CD1c-positive myeloid dendritic cell (primary cell): ENCODE measurements around the gene TSHZ3.

Experiments used
- DNase-seq: peaks from one replicate; pipeline ENCODE4 v3.0.0-alpha.2; 2016; ENCODE audit errors: extremely low spot score

Gene TSHZ3

DNA sequence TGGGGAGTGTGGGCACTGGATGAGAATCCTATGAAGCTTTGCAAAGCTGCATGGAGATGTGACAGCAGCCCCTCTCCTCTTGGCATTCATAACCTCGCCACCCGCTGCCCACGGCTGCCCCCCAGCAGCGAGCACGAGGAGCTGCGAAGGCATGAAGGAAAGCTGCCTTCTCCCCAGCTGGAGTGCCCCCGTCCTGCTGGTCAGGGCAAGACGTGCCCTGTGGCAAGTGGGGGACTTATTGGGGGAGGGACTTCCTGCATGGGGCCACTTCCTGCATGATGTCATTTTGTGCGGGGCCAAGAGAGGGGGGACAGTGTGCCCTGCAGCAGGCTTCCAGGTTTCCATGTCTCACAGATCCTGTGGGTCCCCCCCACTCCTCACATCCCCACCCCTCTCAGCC is 85.9 kb downstream of the TSHZ3 start:
- DNase-seq, result no peak

DNA sequence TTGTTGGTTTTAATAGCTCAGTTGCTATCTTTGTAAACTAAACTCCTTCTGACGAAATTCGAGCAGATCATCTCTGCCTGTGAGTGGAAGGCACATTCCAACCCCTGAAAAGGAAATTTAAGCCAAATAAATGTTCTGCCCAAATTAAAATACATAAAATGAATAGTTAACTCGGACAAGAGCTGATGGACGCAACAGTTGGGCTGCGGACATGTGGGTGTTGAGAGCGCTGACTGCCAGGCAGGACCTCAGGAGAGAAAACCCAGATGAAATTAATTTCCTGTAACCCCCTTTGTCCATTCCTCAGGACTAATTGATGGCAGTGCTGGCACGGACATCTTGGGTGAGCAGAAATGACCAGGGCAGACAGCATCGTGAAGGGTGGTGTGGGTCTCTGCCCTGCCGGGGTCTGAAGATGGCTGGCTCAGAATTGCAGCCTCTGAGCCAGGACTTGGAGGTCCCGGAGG is 86.5 kb downstream of the TSHZ3 start:
- DNase-seq, result no peak

DNA sequence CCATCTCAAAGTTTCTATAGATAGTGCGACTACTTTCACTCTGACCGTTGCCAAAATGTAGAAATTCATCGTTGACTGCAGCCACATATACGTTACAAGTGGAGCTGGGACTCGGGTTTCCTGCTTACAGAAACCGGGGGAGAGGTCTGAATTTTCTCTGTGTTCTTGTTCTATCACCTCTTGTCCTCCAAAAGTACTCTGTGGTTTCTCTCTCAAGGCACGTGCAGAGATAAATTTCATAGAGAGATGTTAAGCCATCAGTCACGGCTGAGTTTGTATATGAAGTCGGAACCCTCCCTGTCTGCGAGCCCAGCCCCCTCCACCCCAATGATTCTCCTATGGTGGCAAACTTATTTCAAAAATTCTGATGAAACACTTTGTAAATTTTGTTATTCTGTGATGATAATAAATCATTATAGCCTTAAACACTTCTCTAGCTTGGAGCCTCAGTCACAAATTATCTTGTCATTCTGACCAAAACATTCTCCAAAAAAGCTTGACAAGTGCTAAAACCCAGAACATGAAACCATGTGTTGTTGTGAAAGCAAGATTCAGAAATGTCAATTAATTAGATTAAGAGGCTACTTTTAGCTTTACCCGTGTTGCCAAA is 87.5 kb downstream of the TSHZ3 start:
- no peak for DNase-seq

DNA sequence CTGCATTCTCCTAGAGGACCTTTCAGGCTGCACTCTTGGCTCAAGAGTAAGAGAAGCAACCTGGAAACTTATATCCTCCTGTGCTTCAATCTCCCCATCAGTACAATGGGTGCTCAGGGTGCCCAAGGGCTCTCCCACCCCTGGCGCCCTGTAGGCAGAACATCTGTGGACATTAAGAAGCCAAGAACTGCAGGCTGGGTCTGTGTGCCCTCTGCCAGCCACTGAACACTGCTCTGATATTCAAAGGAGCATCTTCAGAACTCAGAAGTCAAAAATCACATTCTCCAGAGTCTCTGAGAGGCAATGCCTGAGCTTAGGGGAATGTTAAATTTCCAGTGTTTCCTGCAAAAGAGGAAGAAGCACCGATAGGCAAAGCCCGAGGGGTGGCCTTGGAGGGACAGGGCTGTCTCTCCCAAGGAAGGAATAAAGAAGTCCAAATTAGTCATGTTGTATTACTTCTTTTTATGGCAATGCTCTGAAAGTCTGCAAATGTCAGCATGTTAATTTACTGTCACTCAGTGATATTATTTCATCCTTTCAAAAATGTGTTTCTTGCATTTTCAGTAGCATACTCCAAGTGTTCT is 88.1 kb downstream of the TSHZ3 start:
- peak; percentile 14 for DNase-seq

DNA sequence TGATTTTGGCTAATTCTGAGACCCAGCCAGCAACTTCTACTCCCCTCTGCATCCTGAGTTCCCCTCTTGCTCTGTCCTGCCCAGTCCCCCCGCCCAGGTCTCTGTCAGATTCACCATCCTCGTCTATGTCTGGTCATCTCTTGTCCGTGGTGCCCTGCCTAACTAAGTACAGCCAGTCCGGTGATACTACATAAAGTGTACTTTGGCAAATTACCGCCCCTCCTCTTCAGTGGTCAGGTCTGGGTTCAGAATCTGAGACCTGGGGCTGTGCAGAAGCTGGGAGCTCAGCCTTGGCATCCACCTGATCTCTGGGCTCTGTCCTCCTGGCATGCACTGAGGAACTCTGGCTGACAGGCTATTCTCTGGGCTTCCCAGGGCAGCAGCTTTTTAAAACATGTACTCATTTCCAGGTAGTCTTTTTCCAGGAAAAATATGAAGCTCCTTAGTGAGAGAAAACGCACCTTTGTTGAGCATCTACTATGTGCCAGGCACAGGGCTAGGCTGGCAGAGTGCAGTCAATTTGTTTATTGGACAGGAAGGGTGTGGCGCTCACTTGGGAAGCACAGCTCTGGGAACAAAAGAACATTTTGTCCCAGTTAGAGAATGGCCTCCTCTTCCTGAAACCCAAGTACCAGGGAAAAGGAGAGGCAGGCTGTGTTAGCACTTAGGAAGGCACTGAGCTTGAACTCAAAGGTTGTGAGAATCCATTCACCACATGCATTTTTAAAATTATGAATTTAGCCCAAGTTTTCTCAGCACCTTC is 88.9 kb downstream of the TSHZ3 start:
- no peak for DNase-seq

DNA sequence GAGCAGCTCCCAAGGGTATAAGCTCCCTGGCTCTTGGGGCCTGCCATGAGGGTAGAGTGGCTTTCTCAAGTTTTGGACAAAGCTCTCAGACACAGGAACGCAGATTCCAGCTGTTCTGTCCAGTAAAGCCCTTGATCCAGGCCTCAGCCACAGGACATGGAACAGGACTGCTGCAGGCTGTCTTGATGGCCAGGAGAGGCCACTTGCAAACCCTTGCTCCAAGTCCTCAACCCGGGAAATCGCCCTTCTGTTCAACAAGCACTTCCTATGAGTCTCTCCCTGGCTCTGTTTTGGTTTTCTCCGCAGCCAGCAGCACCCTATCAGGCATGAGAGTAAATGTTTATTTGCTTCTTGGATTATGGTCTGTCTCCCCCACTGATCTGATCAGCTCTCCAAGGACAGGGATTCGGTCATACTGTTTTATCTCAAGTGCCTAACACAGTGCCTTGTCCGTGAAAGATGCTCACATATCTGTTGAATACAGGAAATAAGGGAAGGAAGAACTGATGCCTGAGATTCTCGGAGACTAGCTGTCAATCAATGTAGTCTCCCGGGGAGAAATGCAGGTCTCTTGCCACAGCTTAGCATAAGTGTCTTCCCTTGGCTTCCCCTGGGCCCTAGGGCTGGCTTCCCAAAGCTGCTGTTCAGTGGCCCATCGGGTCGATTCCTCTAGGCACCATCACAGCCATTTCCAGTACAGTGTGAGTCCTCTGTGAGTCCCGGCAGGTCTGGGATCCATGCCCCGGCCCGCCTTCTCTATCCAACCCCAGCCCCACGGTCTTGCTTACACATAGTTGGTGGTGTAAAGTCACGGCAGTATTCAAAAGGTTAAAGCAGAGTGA is 90.8 kb downstream of the TSHZ3 start:
- DNase-seq, result no peak

DNA sequence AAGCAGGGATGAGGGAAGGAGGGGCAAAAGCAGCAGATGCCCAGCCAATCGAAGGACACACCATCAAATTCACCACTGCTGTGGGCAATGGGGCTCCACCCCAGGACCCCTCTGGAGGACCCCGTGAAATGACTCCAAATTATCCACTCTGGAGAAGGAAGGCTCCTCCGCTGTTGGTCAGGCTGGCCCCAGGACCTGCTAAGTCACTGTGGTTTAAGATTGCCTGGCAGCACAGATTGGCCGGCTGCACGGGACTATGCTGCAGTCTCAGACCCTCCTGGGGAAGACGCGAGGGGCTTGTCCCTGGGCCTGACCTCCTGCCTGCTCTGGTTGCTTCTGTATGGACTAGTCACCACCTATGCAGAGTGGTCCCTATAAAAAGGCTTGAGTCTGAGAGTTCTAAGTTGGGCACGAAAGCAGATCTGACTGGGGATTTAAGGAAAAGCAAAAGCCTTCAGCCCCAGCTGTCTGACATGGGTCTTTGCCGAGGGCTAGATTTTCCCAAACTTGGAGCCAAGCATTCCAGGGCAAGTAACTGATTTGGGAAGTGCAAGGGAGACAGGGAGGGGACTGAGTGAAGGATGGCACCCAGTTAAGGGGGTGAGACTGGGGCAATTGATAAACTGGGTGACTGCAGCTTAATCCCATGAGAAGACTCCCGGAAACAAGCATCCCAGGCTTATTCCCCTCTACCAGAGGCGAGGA is 91.7 kb downstream of the TSHZ3 start:
- no peak for DNase-seq

DNA sequence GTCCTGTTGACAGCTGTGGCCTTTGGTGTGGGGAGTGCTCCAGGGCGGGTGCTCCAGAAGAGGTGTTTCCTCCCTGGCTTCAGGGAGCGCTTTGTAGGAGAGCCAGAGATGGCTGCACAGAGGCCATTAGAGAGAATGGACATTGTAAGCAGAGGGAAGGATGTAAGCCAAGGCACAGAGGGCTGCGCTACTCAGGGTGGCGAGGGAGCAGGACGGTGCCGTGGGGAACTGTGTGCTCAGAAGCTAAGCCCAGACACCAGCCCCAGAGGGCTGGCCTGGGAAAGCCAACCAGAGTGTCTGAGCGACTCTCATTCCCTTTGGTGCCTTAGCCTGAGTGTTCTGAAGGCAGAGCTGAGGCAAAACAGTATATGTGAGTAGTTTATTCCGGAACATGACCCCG is 92.2 kb downstream of the TSHZ3 start:
- no peak for DNase-seq

DNA sequence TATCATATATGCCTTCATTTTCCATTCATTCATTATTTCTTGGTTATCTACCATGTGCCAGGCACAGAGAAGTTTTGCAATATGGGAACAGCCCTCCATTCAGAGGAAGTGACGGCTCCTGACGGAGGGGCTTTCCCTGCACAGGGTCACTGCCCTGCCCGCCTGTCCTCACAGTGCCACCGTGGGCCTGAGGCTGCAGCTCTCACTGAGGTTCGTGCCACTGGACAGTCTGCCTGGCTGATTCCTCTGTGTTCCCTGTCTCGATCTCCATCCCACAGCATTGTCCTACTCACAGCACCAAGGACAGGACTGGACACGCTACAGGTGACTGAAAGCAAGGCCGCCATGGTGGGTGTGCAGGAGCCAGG is 92.7 kb downstream of the TSHZ3 start:
- peak; percentile 43 for DNase-seq

DNA sequence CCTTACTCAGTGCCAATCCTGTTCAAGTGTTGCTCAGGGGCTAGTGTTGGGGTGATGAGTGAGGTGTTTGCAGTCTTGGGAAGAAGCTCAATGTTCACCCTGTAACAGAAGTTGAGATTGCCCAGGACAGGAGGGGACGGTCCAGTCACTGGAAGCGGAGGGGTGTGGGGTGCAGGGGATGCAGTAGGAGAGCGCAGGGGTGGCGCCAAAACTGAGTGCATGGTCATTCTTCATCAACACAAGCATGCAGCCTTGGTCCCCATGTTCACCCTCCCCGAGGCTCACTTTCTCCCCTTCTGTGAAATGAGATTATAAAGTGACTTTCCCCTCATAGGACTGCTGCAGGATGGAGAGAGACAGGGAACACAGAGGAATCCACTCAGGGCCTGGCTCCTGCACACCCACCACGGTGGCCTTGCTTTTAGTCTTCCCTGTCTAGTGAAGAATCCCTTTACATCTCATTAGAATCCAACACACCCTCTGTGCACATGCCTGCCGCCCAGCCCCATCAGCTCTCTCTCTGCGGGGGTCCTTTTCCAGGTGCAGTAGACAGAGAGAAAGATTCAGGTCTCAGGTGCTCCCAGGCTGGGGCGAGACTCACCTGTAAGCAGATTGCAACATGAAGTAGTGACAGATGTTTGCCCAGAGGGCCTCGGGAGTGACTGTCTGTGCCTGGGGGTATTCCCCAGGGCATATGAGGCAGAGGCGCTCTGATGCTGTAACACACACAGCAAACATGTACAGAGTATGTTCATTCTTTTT is 93.2 kb downstream of the TSHZ3 start:
- no peak for DNase-seq

DNA sequence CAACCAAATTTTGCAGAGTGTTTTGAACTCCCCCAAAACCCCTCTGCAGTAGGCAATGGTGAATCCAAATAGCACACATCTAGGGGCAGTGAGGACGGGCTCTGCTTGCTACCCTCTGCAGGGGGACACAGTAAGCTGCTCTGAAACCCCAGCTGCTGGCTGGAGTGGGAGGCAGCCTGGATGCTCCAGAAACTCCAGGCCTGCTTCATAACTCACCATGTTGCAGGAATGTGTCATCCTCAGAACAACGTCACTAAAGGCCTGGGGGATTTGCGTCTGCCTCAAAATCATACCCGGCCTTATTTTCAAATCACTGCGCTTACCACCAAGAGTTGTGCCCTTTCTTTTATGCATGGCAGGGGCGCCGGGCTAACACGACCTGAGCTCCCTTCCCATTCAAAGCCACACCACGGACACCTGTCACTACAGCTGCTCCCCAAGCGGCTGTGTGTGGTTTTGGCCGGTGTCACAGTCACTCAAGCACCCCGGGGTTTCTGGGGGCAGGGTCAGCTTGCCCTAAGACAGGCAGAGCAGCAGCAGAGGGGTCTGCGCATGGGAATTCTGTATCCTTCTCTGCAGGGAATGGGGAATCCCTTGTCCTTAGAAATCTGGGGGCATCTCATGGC is 93.9 kb downstream of the TSHZ3 start:
- no peak for DNase-seq

DNA sequence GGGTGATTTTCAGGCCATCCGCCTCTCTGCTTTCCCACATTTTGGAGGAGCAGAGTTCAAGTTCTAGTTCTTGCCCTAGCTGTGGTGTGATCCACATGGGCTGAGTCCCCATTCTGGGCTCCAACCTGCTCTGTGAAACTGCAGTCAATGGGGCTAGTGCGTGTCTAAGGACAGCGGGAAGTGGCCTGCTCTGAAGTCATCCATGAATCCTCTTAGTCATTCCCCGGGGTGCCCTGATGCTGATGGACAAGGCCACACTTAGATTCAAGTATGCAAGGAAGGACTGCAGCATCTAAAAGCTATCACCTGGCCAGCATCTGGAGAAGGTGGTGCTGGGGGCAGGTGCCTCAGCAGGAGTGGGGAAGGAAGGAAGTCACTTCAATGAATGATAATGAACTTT is 94.6 kb downstream of the TSHZ3 start:
- no peak for DNase-seq

DNA sequence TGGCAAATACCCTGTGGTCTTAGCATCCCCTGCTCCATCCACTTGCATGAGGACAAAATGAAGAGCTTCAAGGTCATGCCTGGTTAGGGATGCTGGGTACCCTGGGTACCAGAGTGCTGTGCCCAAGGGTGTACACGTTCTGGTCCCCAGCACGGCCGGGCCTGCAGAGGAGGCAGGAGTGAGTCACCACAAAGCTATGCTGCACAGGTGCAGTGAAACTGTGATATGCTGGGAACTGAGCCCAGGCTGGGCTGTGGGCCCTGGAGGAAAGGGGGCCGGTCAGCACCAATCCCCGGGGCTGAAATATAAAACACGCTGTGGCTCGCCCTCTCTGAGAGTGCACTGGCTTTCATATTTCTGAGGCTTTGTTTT is 95.1 kb downstream of the TSHZ3 start:
- no peak for DNase-seq

DNA sequence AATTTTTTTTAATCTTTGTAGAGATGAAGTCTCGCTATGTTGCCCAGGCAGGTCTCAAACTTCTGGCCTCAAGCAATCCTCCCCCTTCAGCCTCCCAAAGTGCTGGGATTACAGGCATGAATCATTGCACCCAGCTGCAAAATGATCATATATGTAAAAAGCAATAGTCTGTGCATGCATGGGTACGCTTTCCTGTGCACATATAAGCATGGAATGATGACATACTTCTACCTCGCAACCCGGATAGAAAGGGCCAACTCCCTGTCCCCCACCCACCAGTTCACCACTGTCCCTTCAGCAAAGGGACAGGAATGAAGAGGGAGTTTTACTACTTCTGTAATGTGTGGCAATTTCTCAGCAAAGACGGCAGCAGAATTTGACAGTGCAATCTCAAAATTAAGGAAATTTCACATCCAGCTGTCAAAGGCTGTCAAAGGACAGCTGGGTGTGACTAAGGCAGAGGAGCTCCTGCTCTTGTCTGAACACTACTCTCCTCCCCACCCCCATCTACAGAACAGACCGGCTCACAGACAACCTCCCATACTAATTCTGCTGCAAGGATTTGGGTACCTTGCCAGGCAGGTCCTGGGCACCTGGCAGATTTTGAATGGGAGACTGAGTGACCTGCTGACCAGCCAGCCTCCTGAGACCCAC is 95.6 kb downstream of the TSHZ3 start:
- DNase-seq, result peak; percentile 20

DNA sequence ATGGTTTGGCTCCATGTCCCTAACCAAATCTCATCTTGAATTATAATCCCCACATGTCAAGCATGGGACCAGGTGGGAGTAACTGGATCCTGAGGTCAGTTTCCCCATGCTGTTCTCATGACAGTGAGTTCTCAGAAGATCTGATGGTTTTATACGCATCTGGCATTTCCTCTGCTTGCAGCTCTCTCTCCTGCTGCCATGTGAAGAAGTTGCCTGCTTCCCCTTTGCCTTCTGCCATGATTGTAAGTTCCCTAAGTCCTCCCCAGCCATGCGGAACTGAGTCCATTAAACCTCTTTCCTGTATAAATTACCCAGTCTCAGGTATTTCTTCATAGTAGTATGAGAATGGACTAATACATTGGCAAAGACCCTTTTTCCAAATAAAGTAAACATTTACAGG is 96.8 kb downstream of the TSHZ3 start:
- DNase-seq, result peak; percentile 46

DNA sequence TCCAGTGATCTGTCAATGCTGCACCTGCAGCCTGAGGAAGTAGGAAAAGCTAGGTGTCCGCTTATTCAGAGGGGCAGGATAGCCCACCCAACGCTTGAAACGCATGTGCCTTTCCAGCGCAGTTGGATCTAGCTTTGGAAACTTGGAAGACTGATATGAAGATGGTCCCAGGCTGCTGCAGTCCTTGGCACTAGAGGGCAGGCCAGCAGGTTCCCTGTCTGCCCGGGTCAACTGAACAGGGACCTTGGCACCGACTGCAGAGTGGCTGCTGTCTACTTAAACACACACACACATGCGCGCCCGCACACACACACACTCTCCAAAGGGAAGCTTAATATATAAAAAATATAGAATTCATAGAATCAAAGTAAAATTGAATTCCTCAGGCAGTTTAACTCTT is 100.0 kb downstream of the TSHZ3 start:
- DNase-seq, result no peak

DNA sequence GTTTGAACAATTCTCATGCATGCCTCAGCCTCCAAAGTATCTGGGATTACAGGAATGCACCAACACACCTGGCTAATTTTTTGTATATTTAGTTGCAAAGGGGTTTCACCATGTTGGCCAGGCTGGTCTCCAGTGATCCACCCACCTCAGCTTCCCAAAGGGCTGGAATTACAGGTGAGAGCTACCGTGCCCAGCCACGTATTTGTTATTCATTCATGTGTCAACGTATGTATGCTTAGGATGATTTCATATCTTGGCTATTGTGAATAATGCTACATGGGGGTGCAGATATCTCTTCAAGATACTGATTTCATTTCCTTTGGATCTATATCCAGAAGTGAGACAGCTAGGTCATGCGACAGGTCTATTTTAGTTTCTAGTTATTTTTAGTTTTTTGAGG is 113.4 kb downstream of the TSHZ3 start:
- no peak for DNase-seq

DNA sequence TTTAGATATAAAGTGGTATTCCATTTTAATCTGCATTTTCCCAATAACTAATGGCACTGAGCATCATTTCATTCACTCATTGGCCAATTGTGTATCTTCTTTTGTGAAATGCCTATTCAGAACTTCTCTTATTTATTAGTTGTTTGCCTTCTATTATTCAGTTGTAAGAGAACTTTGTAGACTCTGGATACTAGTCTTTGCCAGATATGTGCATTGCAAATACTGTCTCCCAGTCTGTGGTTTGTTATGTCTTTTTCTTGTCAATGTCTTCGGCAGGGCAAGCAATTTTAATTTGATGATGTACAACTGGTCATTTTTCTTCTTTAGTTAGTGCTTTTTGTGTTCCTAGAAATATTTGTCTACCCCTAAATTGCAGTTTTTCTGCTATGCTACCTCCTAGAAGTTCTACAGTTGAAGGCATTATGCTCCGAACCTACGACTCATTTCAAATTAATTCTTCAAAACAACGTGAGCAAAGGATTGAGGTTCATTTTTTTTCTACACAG is 115.9 kb downstream of the TSHZ3 start:
- no peak for DNase-seq

DNA sequence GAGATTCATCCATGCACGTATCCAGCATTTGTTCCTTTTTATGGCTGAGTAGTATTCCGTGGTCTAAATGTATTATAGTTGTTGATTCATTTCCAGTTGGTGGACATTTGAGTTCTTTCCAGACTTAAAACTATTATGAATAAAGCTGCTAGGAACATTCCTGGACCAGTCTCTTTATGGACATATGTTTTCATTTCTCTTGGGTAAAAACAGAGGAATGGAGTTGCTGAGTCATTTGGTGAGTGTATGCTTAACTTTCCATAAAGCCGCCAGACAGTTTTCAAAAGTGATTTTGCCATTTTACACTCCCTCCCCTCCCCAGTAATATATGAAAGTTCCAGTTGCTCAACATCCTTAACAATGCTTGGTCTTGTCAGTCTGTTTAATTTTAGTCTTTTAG is 116.4 kb downstream of the TSHZ3 start:
- DNase-seq, result no peak

DNA sequence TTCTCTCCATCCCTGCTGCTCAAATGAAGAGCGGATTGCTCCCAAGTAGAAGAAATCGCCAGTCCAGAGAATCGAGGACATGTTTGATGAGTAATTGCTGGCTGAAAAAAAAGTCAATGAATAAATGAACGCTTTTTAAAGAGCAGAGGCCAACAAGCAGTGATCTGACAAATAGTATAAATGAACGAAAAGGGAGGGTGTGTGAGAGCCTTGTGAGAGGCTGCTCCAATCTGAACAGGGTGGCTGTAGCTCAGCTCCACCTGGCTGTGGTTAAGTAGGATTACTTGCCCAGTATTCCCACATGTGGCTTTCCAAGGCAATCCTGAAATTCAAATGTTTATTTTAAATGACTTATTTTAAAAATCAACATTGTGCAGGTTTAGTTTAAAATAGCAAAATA is 117.1 kb downstream of the TSHZ3 start:
- no peak for DNase-seq
